SK-N-MC (cell line): ENCODE results near the gene PAOX.

Experiments
- DNase-seq: peaks from one replicate; pipeline ENCODE4 v3.0.0-alpha.2; 2011; ENCODE audit warnings: low read depth, low spot score
- H3K27ac ChIP-seq: fragments of 200-600 bp; sonication (generic); 2 replicates; pipeline ENCODE4 v1.5.1; 2016; ENCODE audit warnings: mixed run types
- H3K36me3 ChIP-seq: fragments of 200-600 bp; sonication (generic); 2 replicates; pipeline ENCODE4 v1.6.1; 2017; ENCODE audit warnings: antibody characterized with exemption, low read length, mixed read lengths; ENCODE audit not compliant: insufficient read depth
- H3K4me3 ChIP-seq: fragments of 200-600 bp; sonication (generic); 2 replicates; pipeline ENCODE4 v1.5.1; 2016
- H3K9ac ChIP-seq: fragments of 200-600 bp; sonication (generic); 2 replicates; pipeline ENCODE4 v1.8.0; 2017; ENCODE audit warnings: mixed run types, mixed read lengths; ENCODE audit not compliant: insufficient read length
- H3K9me3 ChIP-seq: fragments of 200-600 bp; sonication (generic); 2 replicates; pipeline ENCODE4 v1.6.1; 2017; ENCODE audit warnings: low read depth, mild to moderate bottlenecking, antibody characterized with exemption, low read length, moderate library complexity, mixed read lengths
- EZH2 ChIP-seq: fragments of 200-600 bp; sonication (generic); IDR thresholded peaks from one replicate; pipeline ENCODE4 v1.6.1; 2017; ENCODE audit warnings: antibody characterized with exemption
- FOXP2 ChIP-seq: optimal IDR thresholded peaks from 2 replicates; pipeline ENCODE3; 2011; ENCODE audit warnings: mild to moderate bottlenecking, moderate library complexity; ENCODE audit not compliant: insufficient read depth; ENCODE audit errors: extremely low read length, control extremely low read depth
- POLR2AphosphoS5 ChIP-seq: IDR thresholded peaks from 2 replicates; pipeline ENCODE4 v1.6.1; 2012; ENCODE audit warnings: mild to moderate bottlenecking, low read depth, low read length, borderline replicate concordance

Gene PAOX

DNA sequence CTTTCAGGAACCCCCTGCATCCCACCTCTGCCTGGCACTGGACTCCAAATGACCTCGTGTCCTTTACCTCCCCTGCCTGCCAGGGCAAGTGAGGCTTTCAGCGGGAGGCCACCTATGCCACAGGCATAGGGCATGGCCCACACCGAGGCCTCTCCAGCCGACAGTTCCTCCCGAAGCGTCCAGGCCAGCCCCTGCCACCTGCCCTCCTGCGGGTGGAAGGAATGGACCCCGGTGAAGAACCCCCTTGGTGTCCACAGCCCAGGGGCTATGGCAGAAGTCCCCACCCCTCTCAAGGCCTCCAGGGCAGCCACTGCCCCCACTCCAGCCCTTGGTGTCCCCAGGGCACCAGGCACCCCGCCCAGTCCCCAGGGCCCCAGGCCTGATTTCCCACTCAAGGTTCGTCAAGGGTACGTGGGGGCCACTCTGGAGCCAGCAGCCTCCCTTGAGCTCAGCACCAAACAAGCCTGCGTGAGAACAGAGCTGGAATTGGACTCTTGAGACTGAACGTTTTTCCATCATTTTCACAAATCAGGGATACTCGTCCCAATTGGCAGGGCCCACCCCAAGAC, 24.3 kb upstream of the PAOX start:
- Histone ChIP-seq H3K4me3 (no peak overlapping the region), H3K9me3 (no peaks in the 10 kb centered on the region), H3K9ac (no peak overlapping the region), H3K36me3 (no peaks in the 10 kb centered on the region), H3K27ac (no peak overlapping the region)
- TF ChIP-seq POLR2AphosphoS5 (no peak), EZH2 (no peak), FOXP2 (no peak)
- DNase-seq = no peak

DNA sequence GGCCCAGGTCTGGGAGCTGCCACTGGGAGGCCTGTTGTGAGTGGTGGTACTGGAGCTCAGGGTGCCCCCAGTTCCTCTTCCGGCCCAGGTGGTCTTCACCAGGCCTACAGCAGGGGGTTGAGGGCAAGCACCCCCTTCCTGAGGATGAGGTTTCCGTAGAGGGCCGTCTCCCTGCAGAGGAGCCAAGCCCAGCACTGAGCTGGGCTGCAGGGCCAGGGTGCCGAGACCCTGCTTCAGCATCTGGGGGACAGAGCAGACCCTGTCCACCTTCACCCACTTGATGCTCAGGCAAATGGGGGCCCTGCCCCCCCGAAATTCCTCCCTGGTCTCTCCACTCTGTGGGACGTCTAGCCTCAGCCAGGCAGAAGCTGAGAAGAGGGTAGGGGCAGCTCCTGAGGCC, 23.8 kb upstream of the PAOX start:
- no peak for DNase-seq
- Histone ChIP-seq H3K9ac (no peak overlapping the region), H3K27ac (no peak overlapping the region), H3K36me3 (no peaks in the 10 kb centered on the region), H3K4me3 (no peak overlapping the region), H3K9me3 (no peaks in the 10 kb centered on the region)
- no peak for TF ChIP-seq FOXP2
- TF ChIP-seq EZH2 = no peak
- no peak for TF ChIP-seq POLR2AphosphoS5

DNA sequence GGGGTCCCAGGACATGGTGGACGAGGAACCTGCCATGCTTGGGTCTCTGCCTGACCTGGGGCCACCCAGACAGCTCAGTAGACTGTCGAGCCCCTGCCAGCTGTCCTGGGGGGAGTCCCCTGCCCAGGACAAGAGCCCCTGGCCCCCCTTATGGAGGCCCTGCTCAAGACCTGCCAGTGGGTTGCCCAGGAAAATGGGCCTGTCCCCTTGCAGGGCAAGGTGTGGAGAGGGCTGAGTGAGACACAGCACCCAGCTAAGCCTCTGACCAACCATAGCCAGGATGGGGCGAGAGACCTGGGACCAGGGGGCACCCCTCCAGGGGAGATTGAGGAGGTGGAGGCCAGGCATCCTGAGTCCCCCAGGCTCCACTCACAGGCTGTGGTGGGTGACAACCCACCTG, 23.1 kb upstream of the PAOX start:
- Histone ChIP-seq H3K9me3 (no peaks in the 10 kb centered on the region), H3K9ac (no peak overlapping the region), H3K4me3 (no peak overlapping the region), H3K36me3 (no peaks in the 10 kb centered on the region), H3K27ac (no peak overlapping the region)
- DNase-seq = no peak
- no peak for TF ChIP-seq FOXP2
- no peak for TF ChIP-seq POLR2AphosphoS5
- no peak for TF ChIP-seq EZH2

DNA sequence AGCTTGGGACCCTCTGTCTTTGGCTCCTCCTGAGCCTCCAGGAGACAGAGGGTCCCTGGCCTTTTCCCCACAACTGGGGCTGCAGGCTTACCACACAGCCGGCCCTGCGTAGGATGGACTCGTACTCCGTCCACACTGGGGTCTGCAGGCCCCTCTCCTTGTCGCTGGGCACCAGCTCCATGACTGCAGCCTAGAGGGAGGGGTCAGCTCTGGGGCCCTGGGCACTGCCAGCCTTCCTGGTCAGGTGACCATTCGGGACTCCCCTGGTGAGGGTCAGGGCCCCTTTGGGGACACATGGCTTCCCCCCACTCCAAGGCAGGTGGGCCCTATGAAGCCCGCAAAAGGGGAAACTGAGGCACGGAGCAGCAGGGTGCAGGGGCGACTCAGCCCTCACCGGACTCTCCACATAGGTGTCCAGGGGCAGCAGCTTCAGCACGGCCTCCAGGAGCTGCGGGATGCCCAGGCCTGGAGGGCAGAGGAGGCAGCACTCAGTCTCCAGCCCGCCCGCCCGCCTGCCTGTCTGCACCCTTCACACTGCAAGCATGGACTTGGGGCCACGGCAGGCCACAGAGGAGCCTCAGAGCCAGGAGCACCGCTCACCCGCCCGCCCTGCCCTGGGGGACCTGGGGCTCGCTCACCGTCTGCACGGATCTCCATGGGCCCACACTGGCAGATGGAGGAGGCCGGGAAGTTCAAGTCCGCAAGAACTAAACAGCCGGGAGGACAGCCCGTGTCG, 22.3 kb upstream of the PAOX start:
- no peak overlapping the region for H3K27ac ChIP-seq
- H3K36me3 ChIP-seq = no peaks in the 10 kb centered on the region
- H3K4me3 ChIP-seq = peak overlapping the region; percentile 80
- peak overlapping the region; percentile 76 for H3K9ac ChIP-seq
- TF ChIP-seq EZH2 (no peak), POLR2AphosphoS5 (no peak), FOXP2 (no peak)
- no peaks in the 10 kb centered on the region for H3K9me3 ChIP-seq
- DNase-seq = no peak

DNA sequence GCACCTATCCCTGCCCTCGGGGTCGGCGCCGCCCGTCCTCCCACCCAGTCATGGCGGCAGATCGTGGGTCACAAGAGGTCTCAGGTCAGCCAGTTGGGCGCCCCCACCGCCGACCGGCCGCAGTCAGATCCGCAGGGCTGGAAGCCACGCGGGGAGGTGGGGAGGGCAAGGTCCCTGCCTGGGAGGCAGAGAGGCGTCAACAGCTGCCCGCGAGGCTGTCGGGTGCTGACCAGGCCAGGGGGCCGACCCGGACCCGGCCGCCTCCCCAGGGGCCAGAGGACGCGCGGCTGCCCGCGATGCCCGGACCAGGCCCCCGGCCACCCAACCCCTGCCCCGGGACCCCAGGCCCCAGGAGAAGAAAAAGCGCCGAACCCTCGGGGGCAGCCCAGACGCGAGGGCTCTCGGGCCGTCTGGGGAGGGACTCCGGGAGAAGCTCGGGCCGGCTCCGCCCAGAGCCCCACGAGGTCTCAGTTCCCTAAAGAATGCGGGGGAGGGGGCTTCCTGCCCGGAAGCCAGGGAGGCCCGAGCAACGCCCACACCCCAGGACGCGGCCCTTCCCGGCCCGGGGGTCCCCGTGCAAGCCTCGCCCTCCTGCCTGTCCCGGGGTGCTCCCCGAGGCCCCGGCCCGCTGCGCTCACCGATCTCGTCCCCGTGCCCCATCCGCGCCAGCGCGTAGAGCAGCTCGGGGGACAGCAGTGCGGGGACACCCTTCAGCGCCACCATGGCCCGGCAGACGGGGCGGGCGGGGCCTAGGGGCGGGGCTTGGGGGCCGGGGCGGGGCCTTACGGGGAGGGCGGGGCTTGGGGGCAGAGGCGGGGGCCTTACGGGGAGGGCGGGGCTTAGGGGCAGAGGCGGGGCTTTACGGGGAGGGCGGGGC, 21.5 kb upstream of the PAOX start, which contains the start of gene FUOM:
Gene FUOM (minus strand): TSS at position 735 of the 877 bp plus-strand sequence. CDS start 12 bp downstream, at position 723.
- no peaks in the 10 kb centered on the region for H3K36me3 ChIP-seq
- H3K9ac ChIP-seq = peak within 1 kb of the TSS; percentile 76
- H3K27ac ChIP-seq = no peak within 1 kb of the TSS
- peak within 1 kb of the TSS; percentile 80 for H3K4me3 ChIP-seq
- TF ChIP-seq FOXP2 (no peak), POLR2AphosphoS5 (peak; percentile 53; the same call in 1 of the 2 replicates), EZH2 (no peak)
- DNase-seq = no peak
- no peaks in the 10 kb centered on the region for H3K9me3 ChIP-seq

DNA sequence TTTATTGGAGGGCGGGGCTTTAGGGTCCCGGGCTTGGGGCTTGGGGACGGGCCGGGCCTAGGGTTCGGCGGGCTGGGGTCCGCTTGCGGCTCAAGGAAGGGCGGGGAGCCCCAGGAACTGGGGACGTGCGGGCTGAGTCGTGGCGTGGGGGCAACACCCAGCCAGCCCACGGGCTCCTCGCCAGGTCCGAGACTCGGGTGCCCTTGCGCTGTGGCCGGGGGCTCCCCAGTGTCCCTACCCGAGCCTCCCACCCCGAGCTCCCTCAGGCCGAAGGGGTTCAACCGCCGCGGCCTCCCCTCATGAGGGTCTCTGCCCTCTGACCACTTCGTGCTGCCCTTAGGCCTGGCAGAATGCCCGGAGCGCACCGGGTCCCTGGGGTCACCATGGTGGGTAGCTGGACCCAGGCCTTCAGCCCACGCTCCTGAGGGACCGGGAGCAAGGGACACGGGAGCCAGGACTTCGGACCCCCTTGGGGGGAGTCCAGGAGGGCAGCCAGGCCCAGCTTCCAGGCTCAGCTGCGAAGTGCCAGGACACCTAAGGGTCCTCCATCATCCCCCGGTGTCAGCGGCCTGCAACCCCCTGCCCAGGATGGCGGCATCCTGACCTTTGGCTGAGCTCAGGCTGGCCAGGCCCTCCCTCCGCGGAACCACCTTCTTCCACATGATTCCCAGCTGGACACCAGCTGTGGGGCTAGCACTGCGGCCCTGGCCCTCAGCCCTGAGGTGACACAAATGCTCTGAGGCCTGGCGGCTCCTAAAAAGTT, 20.7 kb upstream of the PAOX start:
- Histone ChIP-seq H3K36me3 (no peaks in the 10 kb centered on the region; the same call in 1 of the 2 replicates), H3K9ac (no peak overlapping the region), H3K9me3 (no peaks in the 10 kb centered on the region), H3K27ac (no peak overlapping the region), H3K4me3 (no peak overlapping the region)
- no peak for DNase-seq
- TF ChIP-seq FOXP2 = no peak
- no peak for TF ChIP-seq POLR2AphosphoS5
- TF ChIP-seq EZH2 = no peak

DNA sequence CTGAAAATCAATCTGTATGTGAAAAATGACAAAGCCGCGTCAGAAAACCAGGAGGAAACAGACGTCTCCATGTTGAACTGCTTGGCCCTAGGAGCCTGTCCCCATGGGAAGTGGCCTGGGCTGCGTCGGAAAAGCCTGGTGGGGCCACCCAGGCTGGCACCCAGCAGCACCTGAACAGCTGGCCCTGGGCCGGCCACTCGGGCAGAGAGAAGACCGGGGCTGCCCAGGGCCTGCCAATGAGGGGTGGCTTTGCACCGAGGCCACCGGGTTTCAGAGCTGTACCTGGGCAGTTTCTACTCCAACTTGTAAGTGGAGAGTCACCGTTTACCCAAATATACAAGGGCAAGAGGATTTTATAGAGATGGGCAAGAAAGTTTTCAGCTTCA, 20.1 kb upstream of the PAOX start:
- DNase-seq = no peak
- TF ChIP-seq FOXP2 = no peak
- H3K4me3 ChIP-seq = no peak overlapping the region
- H3K9ac ChIP-seq = no peak overlapping the region
- no peaks in the 10 kb centered on the region for H3K9me3 ChIP-seq
- H3K27ac ChIP-seq = no peak overlapping the region
- no peaks in the 10 kb centered on the region; the same call in 1 of the 2 replicates for H3K36me3 ChIP-seq

DNA sequence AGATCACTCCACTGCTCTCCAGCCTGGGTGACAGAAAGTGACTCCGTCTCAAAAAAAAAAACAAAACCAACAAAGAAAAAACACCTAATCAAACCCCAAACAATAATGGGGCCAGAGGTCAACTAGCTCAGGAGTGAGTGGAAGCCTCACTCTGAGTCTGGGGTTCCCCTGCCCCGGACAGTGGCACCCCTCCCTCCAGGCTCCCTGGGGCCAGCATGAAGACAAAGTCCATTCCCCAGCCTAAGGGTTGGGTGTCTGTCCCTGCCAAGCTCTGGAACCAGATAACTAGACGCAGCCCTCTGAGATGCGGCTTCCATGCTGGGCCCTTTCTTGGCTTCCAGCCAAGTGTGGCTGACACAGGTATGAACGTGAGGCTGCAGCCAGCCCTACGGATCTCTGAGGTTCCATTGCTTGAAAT, 19.5 kb upstream of the PAOX start:
- TF ChIP-seq POLR2AphosphoS5 (no peak), EZH2 (no peak), FOXP2 (no peak)
- Histone ChIP-seq H3K4me3 (no peak overlapping the region), H3K9ac (no peak overlapping the region), H3K27ac (no peak overlapping the region), H3K36me3 (no peaks in the 10 kb centered on the region; the same call in 1 of the 2 replicates), H3K9me3 (no peaks in the 10 kb centered on the region)
- no peak for DNase-seq
